Mammary epithelial cell (primary cell): ENCODE results near the gene FASTKD2.

Experiments
- EZH2 ChIP-seq: IDR thresholded peaks from 2 replicates; pipeline ENCODE4 v1.6.1; 2012; ENCODE audit warnings: low read length, inconsistent platforms, borderline replicate concordance
- TF ChIP-seq, protein P1 (sequence below), 2 donors: IDR thresholded peaks in 1 of 2; conservative IDR thresholded peaks in 1 of 2; 2 replicates each; pipeline ENCODE4 v1.5.1; 2011 to 2012; ENCODE audit warnings: inconsistent platforms in 2 of 2, low read length in 2 of 2, mild to moderate bottlenecking in 2 of 2, control low read depth in 1 of 2, low read depth in 1 of 2; ENCODE audit not compliant: insufficient read depth in 1 of 2; ENCODE audit errors: extremely low read depth in 1 of 2

DNA sequence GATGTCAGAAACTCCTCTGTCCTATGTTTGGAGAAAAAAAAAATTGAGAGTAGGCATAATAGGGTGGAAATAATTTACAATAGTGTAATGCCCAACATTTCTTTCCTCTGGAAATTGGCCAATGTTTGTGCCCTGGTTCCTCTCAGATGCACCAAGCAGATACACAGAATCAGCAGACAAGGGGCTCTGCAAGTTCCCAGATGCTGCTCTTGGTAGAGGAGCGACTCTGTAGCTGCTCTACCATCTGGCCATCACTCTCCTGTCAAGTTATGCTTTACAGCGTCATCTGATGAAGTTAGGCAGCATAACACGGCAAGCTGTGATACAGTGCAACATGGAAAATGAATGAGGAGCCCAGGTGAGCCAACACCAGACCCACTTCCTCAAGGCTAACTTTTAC is 48.8 kb upstream of the FASTKD2 start:
- TF ChIP-seq, protein P1, sequence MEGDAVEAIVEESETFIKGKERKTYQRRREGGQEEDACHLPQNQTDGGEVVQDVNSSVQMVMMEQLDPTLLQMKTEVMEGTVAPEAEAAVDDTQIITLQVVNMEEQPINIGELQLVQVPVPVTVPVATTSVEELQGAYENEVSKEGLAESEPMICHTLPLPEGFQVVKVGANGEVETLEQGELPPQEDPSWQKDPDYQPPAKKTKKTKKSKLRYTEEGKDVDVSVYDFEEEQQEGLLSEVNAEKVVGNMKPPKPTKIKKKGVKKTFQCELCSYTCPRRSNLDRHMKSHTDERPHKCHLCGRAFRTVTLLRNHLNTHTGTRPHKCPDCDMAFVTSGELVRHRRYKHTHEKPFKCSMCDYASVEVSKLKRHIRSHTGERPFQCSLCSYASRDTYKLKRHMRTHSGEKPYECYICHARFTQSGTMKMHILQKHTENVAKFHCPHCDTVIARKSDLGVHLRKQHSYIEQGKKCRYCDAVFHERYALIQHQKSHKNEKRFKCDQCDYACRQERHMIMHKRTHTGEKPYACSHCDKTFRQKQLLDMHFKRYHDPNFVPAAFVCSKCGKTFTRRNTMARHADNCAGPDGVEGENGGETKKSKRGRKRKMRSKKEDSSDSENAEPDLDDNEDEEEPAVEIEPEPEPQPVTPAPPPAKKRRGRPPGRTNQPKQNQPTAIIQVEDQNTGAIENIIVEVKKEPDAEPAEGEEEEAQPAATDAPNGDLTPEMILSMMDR (conservative IDR thresholded peaks at IDR 0.05 in 1 of 2, IDR thresholded peaks at IDR 0.05 in 1 of 2; ENCODE audit: extremely low read depth in 1 of 2, insufficient read depth in 1 of 2, low read depth in 1 of 2, low read length in 2 of 2), result no peak
- TF ChIP-seq EZH2, result no peak
